H1 (cell line): ENCODE data around the gene DLX2. TPM values are rescaled to one million over a fixed set of nuclear protein-coding genes. Genes with fewer than 3 reads are reported as not detected.

ENCODE experiments used
- CTCF ChIA-PET: fragments of 300-600 bp; sonication (Branson Sonifier 250); formaldehyde crosslinking; loops from one replicate; lab custom pipeline; 2021; ENCODE audit not compliant: partially characterized antibody; lab: Charles Lee
- POLR2A ChIA-PET: fragments of 300-600 bp; sonication (Branson Sonifier 250); formaldehyde crosslinking; loops from one replicate; lab custom pipeline; 2021; ENCODE audit warnings: inconsistent platforms; ENCODE audit not compliant: partially characterized antibody; lab: Charles Lee
- DNase-seq, 2 experiments: peaks; one replicate each; pipeline versions ENCODE4 v3.0.0 to v3.0.0-alpha.2; 2010 to 2022; ENCODE audit warnings: low spot score in 2 of 2, low read depth in 1 of 2, mixed read lengths in 1 of 2
- FAIRE-seq: peaks from 2 replicates; lab custom pipeline; 2011; peaks lifted over from hg19 to GRCh38; lab: Jason Lieb, UNC
- H2AFZ ChIP-seq: 2 replicates; pipeline ENCODE4 v1.8.1; 2012; ENCODE audit warnings: low read length, inconsistent platforms
- H2AK5ac ChIP-seq: 2 replicates; pipeline ENCODE4 v1.6.1; 2013; ENCODE audit warnings: low read depth, low read length
- H2BK120ac ChIP-seq: replicated peaks from 2 replicates; pipeline ENCODE3; 2013; ENCODE audit warnings: low read depth, low read length, inconsistent platforms
- H2BK12ac ChIP-seq: 2 replicates; pipeline ENCODE4 v1.6.1; 2013; ENCODE audit warnings: low read depth, low read length
- H2BK15ac ChIP-seq: 2 replicates; pipeline ENCODE4 v1.6.1; 2013; ENCODE audit warnings: low read length
- H2BK20ac ChIP-seq: 2 replicates; pipeline ENCODE4 v1.6.1; 2013; ENCODE audit warnings: low read length
- H2BK5ac ChIP-seq: 2 replicates; pipeline ENCODE4 v1.6.1; 2013; ENCODE audit warnings: low read depth, low read length
- H3K14ac ChIP-seq: 2 replicates; pipeline ENCODE4 v1.6.1; 2013; ENCODE audit warnings: inconsistent platforms; ENCODE audit not compliant: insufficient read length
- H3K18ac ChIP-seq: 2 replicates; pipeline ENCODE4 v1.6.1; 2013; ENCODE audit warnings: low read length; ENCODE audit errors: extremely low read depth
- H3K23ac ChIP-seq: 2 replicates; pipeline ENCODE4 v1.6.1; 2013; ENCODE audit warnings: inconsistent platforms; ENCODE audit not compliant: insufficient read length
- H3K23me2 ChIP-seq: 2 replicates; pipeline ENCODE4 v1.6.1; 2013; ENCODE audit warnings: low read depth, low read length
- H3K27ac ChIP-seq: 2 replicates; pipeline ENCODE4 v1.6.1; 2011; ENCODE audit warnings: low read depth, low read length, inconsistent platforms
- H3K27me3 ChIP-seq, 4 experiments: replicated peaks in 1 of 4; 1 replicate in 1 of 4; 2 replicates in 3 of 4; pipeline versions ENCODE4 v1.6.1 to v1.8.1; 2011 to 2013; ENCODE audit warnings: low read length in 3 of 4, mild to moderate bottlenecking in 3 of 4, inconsistent platforms in 2 of 4, mixed read lengths in 2 of 4, moderate library complexity in 1 of 4; ENCODE audit not compliant: control insufficient read depth in 3 of 4, insufficient read depth in 3 of 4; ENCODE audit errors: extremely low read depth in 1 of 4
- H3K36me3 ChIP-seq, 4 experiments: 2 replicates each; pipeline versions ENCODE4 v1.6.1 to v1.8.1; 2011 to 2013; ENCODE audit warnings: mild to moderate bottlenecking in 4 of 4, low read length in 3 of 4, moderate library complexity in 2 of 4, control low read depth in 1 of 4, inconsistent platforms in 1 of 4; ENCODE audit not compliant: insufficient read depth in 4 of 4, control insufficient read depth in 2 of 4
- H3K4ac ChIP-seq: replicated peaks from 2 replicates; pipeline ENCODE3; 2013; ENCODE audit warnings: low read length, low read depth, mixed read lengths, inconsistent platforms; ENCODE audit not compliant: insufficient read length
- H3K4me1 ChIP-seq, 4 experiments: replicated peaks in 1 of 4; 1 replicate in 1 of 4; 2 replicates in 3 of 4; pipeline versions ENCODE4 v1.6.1 to v1.8.1; 2011 to 2013; ENCODE audit warnings: low read length in 3 of 4, inconsistent platforms in 2 of 4, mixed read lengths in 1 of 4; ENCODE audit not compliant: insufficient read depth in 4 of 4, control insufficient read depth in 3 of 4
- H3K4me2 ChIP-seq, 2 experiments: 2 replicates each; pipeline versions ENCODE4 v1.6.1 to v1.8.1; 2011 to 2013; ENCODE audit warnings: low read depth in 2 of 2, low read length in 2 of 2, control low read depth in 1 of 2, inconsistent platforms in 1 of 2, mild to moderate bottlenecking in 1 of 2; ENCODE audit not compliant: insufficient read depth in 1 of 2
- H3K4me3 ChIP-seq, 4 experiments: fragments of 200-600, 300-600 bp in 1 of 4; sonication (generic), shearing (Covaris generic), sonication (Bioruptor Twin) in 1 of 4; 2 replicates each; pipeline versions ENCODE4 v1.5.1 to v1.8.1; 2011 to 2016; ENCODE audit warnings: low read length in 4 of 4, low read depth in 3 of 4, control low read depth in 2 of 4, inconsistent platforms in 2 of 4, mild to moderate bottlenecking in 2 of 4, mixed read lengths in 1 of 4, moderate library complexity in 1 of 4; ENCODE audit not compliant: insufficient read depth in 2 of 4; ENCODE audit errors: extremely low read depth in 1 of 4
- H3K56ac ChIP-seq: replicated peaks from 2 replicates; pipeline ENCODE3; 2013; ENCODE audit warnings: low read depth, mild to moderate bottlenecking, mixed read lengths, low read length, inconsistent platforms; ENCODE audit not compliant: insufficient read length
- H3K79me1 ChIP-seq: 2 replicates; pipeline ENCODE4 v1.6.1; 2013; ENCODE audit warnings: low read depth, low read length, control low read depth
- H3K79me2 ChIP-seq, 2 experiments: 2 replicates each; pipeline versions ENCODE4 v1.6.1 to v1.8.1; 2012 to 2013; ENCODE audit warnings: low read length in 2 of 2, mild to moderate bottlenecking in 2 of 2, inconsistent platforms in 1 of 2; ENCODE audit not compliant: insufficient read depth in 2 of 2, control insufficient read depth in 1 of 2
- H3K9ac ChIP-seq, 4 experiments: replicated peaks in 1 of 4; 1 replicate in 1 of 4; 2 replicates in 3 of 4; pipeline versions ENCODE4 v1.6.1 to v1.8.1; 2011 to 2013; ENCODE audit warnings: low read depth in 3 of 4, low read length in 3 of 4, control low read depth in 2 of 4, mild to moderate bottlenecking in 2 of 4, moderate library complexity in 2 of 4, inconsistent platforms in 1 of 4; ENCODE audit errors: extremely low read depth in 1 of 4
- H3K9me3 ChIP-seq, 2 experiments: 2 replicates each; pipeline versions ENCODE4 v1.6.1 to v1.8.1; 2012 to 2013; ENCODE audit warnings: mild to moderate bottlenecking in 2 of 2, moderate library complexity in 2 of 2, control low read depth in 1 of 2, inconsistent platforms in 1 of 2, low read depth in 1 of 2, low read length in 1 of 2, mixed read lengths in 1 of 2; ENCODE audit not compliant: insufficient read depth in 2 of 2
- H4K20me1 ChIP-seq, 2 experiments: replicated peaks in 1 of 2; 2 replicates each; pipeline versions ENCODE3 to v1.8.1; 2011 to 2013; ENCODE audit warnings: inconsistent platforms in 2 of 2, low read length in 2 of 2, mild to moderate bottlenecking in 1 of 2; ENCODE audit not compliant: insufficient read depth in 2 of 2, control insufficient read depth in 1 of 2
- H4K5ac ChIP-seq: 2 replicates; pipeline ENCODE4 v1.6.1; 2013; ENCODE audit warnings: low read length, low read depth, mixed read lengths, inconsistent platforms; ENCODE audit not compliant: insufficient read length
- H4K8ac ChIP-seq: 2 replicates; pipeline ENCODE4 v1.8.0; 2013; ENCODE audit warnings: mild to moderate bottlenecking, moderate library complexity, low read length, inconsistent platforms; ENCODE audit not compliant: insufficient read depth; ENCODE audit errors: extremely low read depth
- H4K91ac ChIP-seq: replicated peaks from 2 replicates; pipeline ENCODE3; 2013; ENCODE audit warnings: low read length, mixed read lengths, inconsistent platforms; ENCODE audit not compliant: insufficient read length
- BCL11A ChIP-seq, 2 experiments: IDR thresholded peaks; one replicate each; pipeline ENCODE4 v1.6.1; 2011; ENCODE audit warnings: low read depth in 2 of 2, low read length in 2 of 2, mild to moderate bottlenecking in 2 of 2
- CEBPB ChIP-seq: IDR thresholded peaks from 2 replicates; pipeline ENCODE4 v1.6.1; 2012; ENCODE audit warnings: low read depth, low read length
- CTCF ChIP-seq, 3 experiments: IDR thresholded peaks; 1 replicate in 2 of 3; 2 replicates in 1 of 3; pipeline versions ENCODE4 v1.5.1 to v1.6.1; 2011; ENCODE audit warnings: low read length in 3 of 3, mild to moderate bottlenecking in 3 of 3, inconsistent platforms in 2 of 3, low read depth in 1 of 3, moderate library complexity in 1 of 3; ENCODE audit not compliant: insufficient read depth in 1 of 3; ENCODE audit errors: control extremely low read depth in 1 of 3
- E2F6 ChIP-seq: IDR thresholded peaks from 2 replicates; pipeline ENCODE4 v1.6.1; 2012; ENCODE audit warnings: inconsistent platforms
- GTF2F1 ChIP-seq: IDR thresholded peaks from 2 replicates; pipeline ENCODE4 v1.6.1; 2012; ENCODE audit warnings: low read depth, low read length, improper control_type of control experiment, borderline replicate concordance
- KDM4A ChIP-seq: IDR thresholded peaks from one replicate; pipeline ENCODE4 v1.7.1; 2012; ENCODE audit warnings: low read depth, mild to moderate bottlenecking, moderate library complexity, low read length, inconsistent platforms; ENCODE audit not compliant: severe bottlenecking
- KDM5A ChIP-seq: fragments of 200-600 bp; IDR thresholded peaks from 2 replicates; pipeline ENCODE4 v1.7.1; 2012; ENCODE audit warnings: mild to moderate bottlenecking, low read length, inconsistent platforms, mixed read lengths
- NRF1 ChIP-seq: IDR thresholded peaks from 2 replicates; pipeline ENCODE4 v1.6.1; 2011; ENCODE audit warnings: mild to moderate bottlenecking, low read depth, low read length, improper control_type of control experiment
- SAP30 ChIP-seq: fragments of 300-600 bp; sonication (generic); IDR thresholded peaks from 2 replicates; pipeline ENCODE4 v1.7.1; 2012; ENCODE audit warnings: low read length, moderate library complexity, mild to moderate bottlenecking, inconsistent platforms; ENCODE audit not compliant: insufficient read depth, insufficient replicate concordance
- SP4 ChIP-seq: IDR thresholded peaks from 2 replicates; pipeline ENCODE4 v1.6.1; 2012; ENCODE audit warnings: low read length, inconsistent platforms
- TAF1 ChIP-seq: IDR thresholded peaks from 2 replicates; pipeline ENCODE4 v1.6.1; 2011; ENCODE audit warnings: mild to moderate bottlenecking, low read depth, low read length
- TEAD4 ChIP-seq: IDR thresholded peaks from 2 replicates; pipeline ENCODE4 v1.6.1; 2012; ENCODE audit warnings: low read depth, low read length, inconsistent platforms, mixed read lengths
- WGBS, 2 experiments: shearing (Covaris generic) in 1 of 2; methylation state at CpG; one replicate each; pipeline versions ENCODE4 v1.1.6 to v1.1.7; 2013 to 2015; ENCODE audit warnings: low lambda C conversion rate in 2 of 2, mixed read lengths in 2 of 2, inconsistent platforms in 1 of 2, low coverage in 1 of 2, missing lambda C conversion rate in 1 of 2; ENCODE audit not compliant: insufficient replicate concordance in 2 of 2, insufficient coverage in 1 of 2, insufficient read length in 1 of 2; ENCODE audit errors: extremely low coverage in 1 of 2, missing lambda C conversion rate in 1 of 2; 5-methylcytosine and 5-hydroxymethylcytosine counted together
- polyA plus RNA-seq, 7 experiments: library from polyadenylated mRNA; depleted of rRNA in 3 of 7; stranded (reverse) in 5 of 7; unstranded in 2 of 7; fragments of >200 nt in 5 of 7; fragments of 200-250 nt in 2 of 7; gene quantifications; 1 replicate in 5 of 7; 2 replicates in 1 of 7; 4 replicates in 1 of 7; pipeline versions ENCODE4 v1.2.1 to v1.2.3, GENCODE V29; 2011 to 2013; ENCODE audit warnings: missing spikeins in 2 of 7, mixed read lengths in 2 of 7
- total RNA-seq: library from RNA; stranded (reverse); fragmentation: NEBNext Ultra II Directional; extraction: Animal tissue kit (Norgen Biotek cat#: 25700); gene quantifications from 2 replicates; pipeline ENCODE4 v1.2.1, GENCODE V29; 2021

DLX2 gene
- total and polyA plus RNA-seq, 2 of the 8 experiments (the other 6 are each of a cell fraction or from before 2014, with no cell fraction given), result 0.45 TPM; not detected in 1

GRCh38 chr2:172135446-172135845 lies 32.7 kb upstream of the DLX2 start:
- Histone ChIP-seq H4K5ac (no peak overlapping the region), H2BK12ac (no peak overlapping the region), H2AK5ac (no peak overlapping the region), H4K91ac (no peak overlapping the region), H3K27ac (no peak overlapping the region), H3K36me3 (no peaks in the 10 kb centered on the region), H3K14ac (no peak overlapping the region), H3K18ac (no peak overlapping the region), H2BK120ac (no peak overlapping the region), H3K4ac (no peak overlapping the region), H3K56ac (no peak overlapping the region), H3K27me3 (no peaks in the 10 kb centered on the region; a peak in 2 of 7 replicates), H3K9ac (no peak overlapping the region), H3K9me3 (no peaks in the 10 kb centered on the region), H2BK15ac (no peak overlapping the region), H4K8ac (no peak overlapping the region), H2AFZ (no peak overlapping the region), H3K23me2 (no peaks in the 10 kb centered on the region), H2BK20ac (no peak overlapping the region), H3K79me2 (no peaks in the 10 kb centered on the region), H3K23ac (no peak overlapping the region), H2BK5ac (no peak overlapping the region), H4K20me1 (no peaks in the 10 kb centered on the region), H3K79me1 (no peaks in the 10 kb centered on the region), H3K4me2 (no peak overlapping the region), H3K4me1 (peaks cover 0 to 15% (median 9%) of the 10 kb centered on the region in 4 experiments; a peak in 5 of 7 replicates), H3K4me3 (no peak overlapping the region)
- FAIRE-seq (no peak), DNase-seq (no peak)
- 93% methylated on average over 4 of the region's 4 CpGs; no CpG with 5 or more reads in 1 of the 2 experiments for WGBS, 2 experiments
- CTCF ChIA-PET, result interaction anchor here (0.8 to 2.2 kb wide), 3 partner anchors 8 to 326 kb away, joined by 3 to 6 read pairs (median 3); no protein-coding TSS in a partner anchor
- POLR2A ChIA-PET, result no interaction called here
- TF ChIP-seq CEBPB, result no peak
- TF ChIP-seq SP4, result no peak
- TF ChIP-seq TAF1, result no peak
- TF ChIP-seq GTF2F1, result no peak
- TF ChIP-seq KDM5A, result no peak
- TF ChIP-seq E2F6, result no peak
- no peak for TF ChIP-seq NRF1
- no peak for TF ChIP-seq KDM4A
- TF ChIP-seq CTCF (IDR thresholded peaks at IDR 0.05; ENCODE audit: control extremely low read depth in 1 of 3, insufficient read depth in 1 of 3, low read depth in 1 of 3, low read length in 3 of 3), result no peak
- TF ChIP-seq SAP30, result no peak
- TF ChIP-seq BCL11A (IDR thresholded peaks at IDR 0.05; ENCODE audit: low read depth in 2 of 2, low read length in 2 of 2), result no peak
- no peak for TF ChIP-seq TEAD4
